ENCODE measurements around the gene SLC39A9. TPM values are rescaled to one million over a fixed set of nuclear protein-coding genes. Genes with fewer than 3 reads are reported as not detected.

SLC39A9 gene
- total and polyA plus RNA-seq, 2 of the 13 experiments (the other 11 are each of a cell fraction or from before 2014, with no cell fraction given): 46.6 to 69.5 TPM

DNA sequence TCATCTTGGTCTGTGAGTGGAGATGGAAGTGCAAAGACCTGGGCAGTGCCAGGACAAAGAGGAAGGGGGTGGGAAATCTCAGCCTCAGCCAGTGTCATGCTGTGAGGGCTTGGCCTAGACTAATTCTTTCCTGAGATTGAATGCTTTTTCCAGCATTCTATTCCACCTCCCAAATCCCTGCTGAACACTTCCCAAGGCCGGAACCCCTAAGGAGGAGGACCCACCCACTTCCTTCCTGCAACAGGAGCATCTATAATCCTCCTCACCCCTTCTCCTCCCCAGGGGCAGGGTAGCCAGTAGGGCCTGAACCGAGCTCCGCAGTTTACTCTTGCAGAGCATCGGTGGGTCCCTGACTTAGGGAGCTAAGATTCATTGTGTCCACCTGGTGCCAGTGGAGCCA is 89.3 kb downstream of the SLC39A9 start:
- Histone ChIP-seq H3K4me3 (replicated peaks in 1 of 3; ENCODE audit: insufficient read depth in 1 of 3, low read depth in 2 of 3, low read length in 3 of 3) (no peak overlapping the region), H3K36me3 (replicated peaks in 1 of 2; ENCODE audit: control insufficient read depth in 1 of 2, insufficient read depth in 2 of 2, low read length in 2 of 2) (no peaks in the 10 kb centered on the region), H3K4me2 (ENCODE audit: low read depth, low read length) (no peak overlapping the region), H3K9me3 (ENCODE audit: low read length) (no peaks in the 10 kb centered on the region), H3K9ac (ENCODE audit: insufficient read depth, low read depth, low read length) (no peak overlapping the region), H3K27ac (ENCODE audit: extremely low read length, insufficient read depth, low read length) (no peak overlapping the region), H3K4me1 (ENCODE audit: insufficient read depth, low read length) (peaks cover 7% of the 10 kb centered on the region; the same call in 1 of the 2 replicates), H3K79me2 (ENCODE audit: insufficient read depth, low read length) (no peaks in the 10 kb centered on the region), H2AFZ (ENCODE audit: low read length) (no peak overlapping the region), H3K27me3 (ENCODE audit: control insufficient read depth in 1 of 2, insufficient read depth in 2 of 2, low read length in 2 of 2) (peaks cover 8 to 57% of the 10 kb centered on the region in 2 experiments), H4K20me1 (ENCODE audit: insufficient read depth, low read length) (no peaks in the 10 kb centered on the region)
- CTCF ChIA-PET (ENCODE audit: low intra/inter-chr PET ratio, low total read pairs): no interaction called here
- BruUV-seq (replicated peaks): no TSS peak
- WGBS (ENCODE audit: low lambda C conversion rate): 0% methylated on average over 4 of the region's 4 CpGs
- in situ Hi-C loops (cut with HindIII; ENCODE audit: extremely low pct_ligation_motif_present, low pct_unique_long_range_greater_than_20kb): no loop called here
- ATAC-seq (no peak), DNase-seq (ENCODE audit: low spot score) (no peak), FAIRE-seq (no peak)
- intact Hi-C loops (cut with micrococcal nuclease; ENCODE audit: unreplicated experiment): no loop called here
- POLR2A ChIA-PET: no interaction called here
- TF ChIP-seq MLLT10 (CRISPR knock-in tag; IDR thresholded peaks at IDR 0.05) (no peak), FOXC1 (CRISPR knock-in tag; IDR thresholded peaks at IDR 0.05; ENCODE audit: borderline replicate concordance) (no peak)
- TF ChIP-seq, protein P1, sequence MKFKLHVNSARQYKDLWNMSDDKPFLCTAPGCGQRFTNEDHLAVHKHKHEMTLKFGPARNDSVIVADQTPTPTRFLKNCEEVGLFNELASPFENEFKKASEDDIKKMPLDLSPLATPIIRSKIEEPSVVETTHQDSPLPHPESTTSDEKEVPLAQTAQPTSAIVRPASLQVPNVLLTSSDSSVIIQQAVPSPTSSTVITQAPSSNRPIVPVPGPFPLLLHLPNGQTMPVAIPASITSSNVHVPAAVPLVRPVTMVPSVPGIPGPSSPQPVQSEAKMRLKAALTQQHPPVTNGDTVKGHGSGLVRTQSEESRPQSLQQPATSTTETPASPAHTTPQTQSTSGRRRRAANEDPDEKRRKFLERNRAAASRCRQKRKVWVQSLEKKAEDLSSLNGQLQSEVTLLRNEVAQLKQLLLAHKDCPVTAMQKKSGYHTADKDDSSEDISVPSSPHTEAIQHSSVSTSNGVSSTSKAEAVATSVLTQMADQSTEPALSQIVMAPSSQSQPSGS (CRISPR knock-in tag; IDR thresholded peaks at IDR 0.05): no peak

DNA sequence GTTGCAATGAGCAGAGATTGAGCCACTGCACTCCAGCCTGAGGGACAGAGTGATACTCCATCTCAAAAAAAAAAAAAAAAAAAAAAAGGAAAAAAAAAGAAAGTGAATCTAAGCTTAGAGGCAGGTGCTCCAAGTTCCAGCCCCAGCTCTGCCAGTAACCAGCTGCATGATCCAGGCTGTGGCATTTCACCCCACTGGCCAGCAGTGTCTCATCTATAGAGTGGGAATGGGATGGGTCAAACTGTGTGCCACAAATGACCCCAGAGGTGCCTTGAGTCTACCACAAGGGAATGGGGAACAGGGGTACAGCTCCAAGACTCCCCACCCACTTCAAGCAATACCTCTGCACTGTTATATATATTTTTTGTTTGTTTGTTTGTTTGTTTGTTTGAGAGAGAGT is 91.0 kb downstream of the SLC39A9 start:
- Histone ChIP-seq H3K79me2 (ENCODE audit: insufficient read depth, low read length) (no peaks in the 10 kb centered on the region), H2AFZ (ENCODE audit: low read length) (no peak overlapping the region), H3K27ac (ENCODE audit: extremely low read length, insufficient read depth, low read length) (no peak overlapping the region), H3K9me3 (ENCODE audit: low read length) (no peaks in the 10 kb centered on the region), H4K20me1 (ENCODE audit: insufficient read depth, low read length) (no peaks in the 10 kb centered on the region), H3K4me3 (replicated peaks in 1 of 3; ENCODE audit: insufficient read depth in 1 of 3, low read depth in 2 of 3, low read length in 3 of 3) (no peak overlapping the region), H3K27me3 (ENCODE audit: control insufficient read depth in 1 of 2, insufficient read depth in 2 of 2, low read length in 2 of 2) (peaks cover 5 to 45% of the 10 kb centered on the region in 2 experiments), H3K4me2 (ENCODE audit: low read depth, low read length) (no peak overlapping the region), H3K9ac (ENCODE audit: insufficient read depth, low read depth, low read length) (no peak overlapping the region), H3K4me1 (ENCODE audit: insufficient read depth, low read length) (no peaks in the 10 kb centered on the region; the same call in 1 of the 2 replicates), H3K36me3 (replicated peaks in 1 of 2; ENCODE audit: control insufficient read depth in 1 of 2, insufficient read depth in 2 of 2, low read length in 2 of 2) (no peaks in the 10 kb centered on the region)
- in situ Hi-C loops (cut with HindIII; ENCODE audit: extremely low pct_ligation_motif_present, low pct_unique_long_range_greater_than_20kb): no loop called here
- ChIA-PET POLR2A (no interaction called here), CTCF (ENCODE audit: low intra/inter-chr PET ratio, low total read pairs) (no interaction called here)
- BruUV-seq (replicated peaks): no TSS peak
- DNase-seq (ENCODE audit: low spot score) (no peak), ATAC-seq (no peak), FAIRE-seq (no peak)
- TF ChIP-seq SRSF4 (IDR thresholded peaks at IDR 0.05; ENCODE audit: low read depth, low read length, poor library complexity, severe bottlenecking) (no peak), MAFF (IDR thresholded peaks at IDR 0.05; ENCODE audit: low read depth, low read length) (no peak)
- intact Hi-C loops (cut with micrococcal nuclease; ENCODE audit: unreplicated experiment): no loop called here

All from HepG2 (cell line).